LNCaP clone FGC (cell line): ENCODE results near the gene MCOLN1.
"Not testable (repeated sequence)": the region's sequence is repeated elsewhere in the genome, so short reads cannot be mapped to it uniquely, and the experiment has no call there.

Experiments used
- DNase-seq: peaks from one replicate; pipeline ENCODE4 v3.0.0-alpha.2; 2011; ENCODE audit warnings: low read depth
- H3K4me3 ChIP-seq: 2 replicates; pipeline ENCODE4 v1.5.1; 2011; ENCODE audit warnings: mild to moderate bottlenecking, low read depth, low read length, control low read depth
- CTCF ChIP-seq: IDR thresholded peaks from 2 replicates; pipeline ENCODE4 v1.5.1; 2012; ENCODE audit warnings: mild to moderate bottlenecking; ENCODE audit not compliant: control insufficient read depth, insufficient read depth; ENCODE audit errors: extremely low read depth

The MCOLN1 gene

GRCh38 chr19:7575434-7576040 is 53.1 kb downstream of the MCOLN1 start:
- no peak for TF ChIP-seq CTCF
- H3K4me3 ChIP-seq = no peak overlapping the region
- no peak for DNase-seq

GRCh38 chr19:7577422-7577821 is 55.0 kb downstream of the MCOLN1 start:
- H3K4me3 ChIP-seq, DNase-seq: not testable (repeated sequence)

GRCh38 chr19:7578127-7578526 is 55.7 kb downstream of the MCOLN1 start:
- no peak for TF ChIP-seq CTCF
- no peak for DNase-seq
- H3K4me3 ChIP-seq = no peak overlapping the region

GRCh38 chr19:7579182-7579581 is 56.8 kb downstream of the MCOLN1 start:
- TF ChIP-seq CTCF = no peak
- DNase-seq = no peak
- no peak overlapping the region for H3K4me3 ChIP-seq

GRCh38 chr19:7582446-7582845 is 60.0 kb downstream of the MCOLN1 start:
- H3K4me3 ChIP-seq = no peak overlapping the region
- no peak for TF ChIP-seq CTCF
- DNase-seq = no peak
